NCI-H1436 treated with DMSO at 0.1 percent for 48 hours (cell line): ENCODE results near the gene PRRT4.

ENCODE experiments used
- DNase-seq: peaks from one replicate; lab custom pipeline; 2025; lab: John Stamatoyannopoulos, UW

PRRT4 gene

GRCh38 chr7:128374041-128374440 is 12.6 kb upstream of the PRRT4 start:
- no peak for DNase-seq

GRCh38 chr7:128373606-128374005 is 12.1 kb upstream of the PRRT4 start:
- DNase-seq = no peak

DNA sequence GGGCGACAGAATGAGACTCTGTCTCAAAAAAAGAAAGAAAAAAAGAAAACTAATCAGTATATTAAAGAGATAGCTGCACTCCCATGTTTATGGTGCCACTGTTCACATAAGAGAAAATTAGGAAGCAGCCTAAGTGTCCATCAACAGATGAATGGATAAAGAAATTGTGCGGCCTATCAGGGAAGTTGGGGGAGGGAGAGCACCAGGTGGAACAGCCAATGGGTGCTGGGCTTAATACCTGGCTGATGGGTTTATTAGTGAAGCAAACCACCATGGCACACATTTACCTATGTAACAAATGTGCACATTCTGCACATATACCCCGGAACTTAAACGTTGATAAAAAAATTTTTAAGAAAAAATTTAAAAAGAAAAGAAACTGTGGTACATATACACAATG is 9.0 kb upstream of the PRRT4 start:
- DNase-seq = no peak

DNA sequence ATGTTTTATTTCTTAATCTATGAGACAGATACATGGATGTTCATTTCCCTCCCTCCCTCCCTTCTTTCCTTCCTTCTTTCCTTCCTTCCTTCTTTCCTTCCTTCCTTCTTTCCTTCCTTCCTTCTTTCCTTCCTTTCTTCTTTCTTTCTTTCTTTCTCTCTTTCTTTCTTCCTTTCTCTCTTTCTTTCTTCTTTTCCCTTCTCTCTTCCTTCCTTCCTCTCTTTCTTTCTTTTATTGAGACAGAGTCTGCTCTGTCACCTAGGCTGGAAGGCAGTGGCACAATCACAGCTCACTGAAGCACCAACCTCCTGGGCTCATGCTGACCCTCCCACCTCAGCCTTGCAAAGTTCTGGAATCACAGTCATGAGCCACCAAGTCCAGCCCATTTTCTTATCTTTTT is 5.5 kb upstream of the PRRT4 start:
- DNase-seq = no peak

GRCh38 chr7:128366300-128366699 is 4.8 kb upstream of the PRRT4 start:
- DNase-seq = no peak

DNA sequence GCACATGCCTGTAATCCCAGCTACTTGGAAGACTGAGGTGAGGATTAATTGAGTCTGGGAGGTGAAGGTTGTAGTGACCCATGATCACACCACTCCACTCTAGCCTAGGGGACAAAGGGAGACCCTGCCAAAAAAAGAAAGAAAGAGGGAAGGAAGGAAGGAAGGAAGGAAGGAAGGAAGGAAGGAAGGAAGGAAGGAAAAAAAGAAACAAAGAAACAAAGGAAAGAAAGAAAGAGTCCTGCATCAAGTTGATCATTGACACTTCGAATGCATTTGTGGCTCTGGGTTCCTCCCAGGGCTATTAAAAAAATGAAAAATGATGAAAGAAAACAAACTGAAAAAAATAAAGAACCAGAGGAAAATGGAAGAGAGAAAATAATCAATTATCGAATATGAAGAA is 3.9 kb upstream of the PRRT4 start:
- no peak for DNase-seq

- DNase-seq = no peak
Measured at GRCh38 chr7:128364166-128364870, 2.8 kb upstream of the PRRT4 start.

GRCh38 chr7:128363261-128363721 is 1.8 kb upstream of the PRRT4 start:
- DNase-seq = no peak

DNA sequence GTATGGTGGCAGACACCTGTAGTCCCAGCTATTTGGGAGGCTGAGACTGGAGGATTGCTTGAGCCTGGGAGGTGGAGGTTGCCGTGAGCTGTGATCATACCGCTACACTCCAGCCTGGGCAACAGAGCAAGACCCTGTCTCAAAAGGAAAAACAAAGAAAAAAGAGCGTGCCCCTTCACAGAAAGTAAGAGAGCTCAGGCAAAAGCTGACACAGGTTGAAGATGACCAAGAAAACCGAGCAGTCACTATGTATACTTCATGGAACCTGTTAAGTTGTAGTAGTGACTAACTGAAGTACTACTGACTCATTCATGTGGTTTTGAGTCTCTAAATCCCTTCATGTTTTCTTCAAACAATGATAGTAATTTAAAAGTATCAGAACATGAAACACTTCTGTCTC is 1.2 kb upstream of the PRRT4 start:
- no peak for DNase-seq

GRCh38 chr7:128360359-128360678 is 1.2 kb downstream of the PRRT4 start:
- no peak for DNase-seq

GRCh38 chr7:128359939-128360338 is 1.6 kb downstream of the PRRT4 start:
- DNase-seq = no peak

DNA sequence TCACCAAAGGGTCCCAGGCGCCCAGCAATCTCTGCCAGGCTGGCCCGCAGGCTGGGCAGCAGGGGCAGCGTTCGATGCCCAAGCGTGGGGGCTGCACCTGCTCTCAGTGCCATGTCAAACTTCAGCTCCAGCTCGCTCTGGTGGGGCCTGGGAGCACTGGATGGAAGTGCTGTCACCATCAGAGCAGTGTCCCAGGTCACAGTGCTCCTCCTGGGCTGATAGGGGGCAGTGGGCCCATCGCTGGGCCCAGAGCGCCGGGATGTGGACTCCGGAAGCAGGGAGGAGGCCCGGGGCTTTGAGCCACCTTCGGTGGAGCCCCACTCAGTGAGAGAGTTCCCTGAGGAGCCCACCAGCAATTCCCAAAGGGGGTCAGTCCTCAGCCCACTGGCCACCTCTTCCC is 2.2 kb downstream of the PRRT4 start:
- no peak for DNase-seq

- no peak for DNase-seq
Measured at GRCh38 chr7:128358233-128358632, 3.3 kb downstream of the PRRT4 start.

- no peak for DNase-seq
Measured at GRCh38 chr7:128357217-128357613, 4.3 kb downstream of the PRRT4 start.

GRCh38 chr7:128356546-128357216 is 4.8 kb downstream of the PRRT4 start:
- DNase-seq = no peak

GRCh38 chr7:128353610-128354009 is 7.9 kb downstream of the PRRT4 start:
- DNase-seq = no peak

- no peak for DNase-seq
Measured at GRCh38 chr7:128353189-128353588, 8.3 kb downstream of the PRRT4 start.

DNA sequence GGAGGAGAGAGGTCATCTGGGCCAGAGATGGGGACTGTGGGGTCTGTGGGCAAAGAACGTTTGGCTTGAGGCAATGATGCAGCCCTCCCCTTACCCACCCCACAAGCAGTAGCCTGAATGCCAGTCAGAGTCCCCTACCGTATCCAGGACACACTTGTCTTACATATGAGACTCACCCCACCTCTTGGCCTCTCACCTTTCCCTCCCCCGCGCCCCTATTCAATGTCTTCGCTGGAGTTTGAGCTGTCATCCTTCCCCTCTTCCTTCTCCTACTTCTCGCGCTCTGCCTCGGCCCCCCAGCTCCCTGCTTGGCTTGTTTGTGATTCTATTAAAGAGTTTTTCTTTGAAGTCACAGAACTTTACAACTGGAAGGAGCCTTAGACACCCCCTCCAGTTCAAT is 8.9 kb downstream of the PRRT4 start:
- DNase-seq = no peak

DNA sequence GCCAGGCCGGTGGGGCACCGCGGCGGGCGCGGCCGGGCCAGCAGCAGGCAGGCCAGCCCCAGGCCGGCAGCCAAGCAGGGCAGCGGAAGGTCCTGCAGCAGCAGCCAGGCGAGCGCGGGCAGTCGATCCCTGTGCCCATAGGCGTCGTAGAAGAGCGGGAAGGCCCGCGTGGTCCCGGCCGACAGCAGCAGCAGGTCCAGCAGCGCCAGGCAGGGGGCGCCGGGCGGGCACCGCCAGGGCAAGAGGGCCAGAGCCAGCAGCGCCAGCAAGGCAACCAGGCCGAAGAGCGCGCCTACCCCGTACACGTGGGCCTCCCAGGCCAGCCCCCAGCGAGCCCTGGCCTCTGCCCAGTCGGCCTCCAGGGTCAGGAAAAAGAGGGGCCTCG is 9.3 kb downstream of the PRRT4 start:
- no peak for DNase-seq

DNA sequence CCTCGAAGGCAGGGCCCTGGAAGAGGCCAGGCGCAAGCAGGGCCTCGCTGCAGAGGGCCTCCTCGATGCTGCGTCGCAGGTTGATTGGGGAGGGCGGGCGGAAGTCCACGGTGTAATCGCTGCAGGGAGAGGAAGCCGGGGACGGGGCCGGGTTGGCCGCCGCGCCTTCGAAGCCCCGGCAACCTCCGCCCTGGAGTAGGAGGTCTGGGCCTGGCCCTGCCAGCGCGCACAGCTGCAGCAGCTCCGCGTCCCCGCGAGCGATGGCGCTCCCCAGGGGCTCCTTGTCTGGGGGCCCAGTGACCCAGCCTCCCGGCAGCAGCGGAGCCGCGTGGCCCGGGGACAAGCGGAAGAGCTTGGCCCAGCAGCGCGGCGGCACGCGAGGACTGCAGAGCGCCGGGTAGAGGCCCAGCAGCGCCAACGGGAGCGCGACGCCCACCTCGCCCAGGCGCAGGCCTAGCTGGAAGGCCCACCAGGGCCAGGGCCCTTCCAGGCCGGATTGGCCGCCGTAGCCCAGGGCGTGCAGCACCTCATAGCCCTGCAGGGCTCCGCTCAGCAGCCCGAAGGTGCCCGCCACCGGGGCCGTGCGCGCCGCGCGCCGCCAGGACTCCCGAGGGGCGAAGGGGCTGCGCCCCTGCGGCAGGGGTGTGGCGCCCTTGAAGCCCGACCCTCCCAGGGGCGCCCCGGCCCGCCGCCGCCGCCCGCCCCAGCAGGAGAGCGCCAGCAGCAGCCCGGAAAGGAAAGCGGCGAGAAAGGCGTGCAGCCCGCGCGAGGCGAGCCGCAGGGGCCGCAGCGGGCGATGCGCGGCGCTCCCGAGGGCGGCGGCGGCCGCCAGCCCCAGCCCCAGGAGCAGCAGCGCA is 10.0 kb downstream of the PRRT4 start:
- DNase-seq = no peak

DNA sequence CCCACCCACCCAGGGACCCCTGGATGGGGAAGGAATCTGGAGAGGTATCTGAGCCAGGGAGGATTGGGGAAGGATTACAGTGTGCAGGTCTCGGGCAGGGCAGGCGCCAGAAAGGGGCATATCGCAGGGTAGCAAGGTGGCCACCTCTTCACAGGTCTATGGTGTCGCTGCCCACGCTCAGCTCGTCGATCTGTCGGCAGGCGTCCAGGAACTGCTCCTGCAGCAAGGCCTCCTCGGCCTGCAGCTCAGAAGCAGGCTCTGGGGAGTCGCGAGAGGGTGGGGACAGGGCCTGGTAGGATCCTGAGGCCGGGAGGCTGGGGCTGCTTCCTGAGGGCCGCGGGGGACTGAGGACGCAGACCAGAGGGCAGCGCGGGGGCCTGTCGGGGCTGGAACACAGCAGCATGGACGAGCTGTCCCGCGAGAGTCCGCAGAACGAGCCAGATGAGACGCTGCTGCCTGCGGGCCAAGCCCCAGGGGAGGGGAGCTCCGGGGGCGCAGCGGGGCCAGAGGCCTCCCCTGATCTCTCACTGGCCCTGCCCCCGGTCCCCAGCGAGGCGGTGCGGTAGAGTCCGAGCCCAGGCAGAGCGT is 10.7 kb downstream of the PRRT4 start:
- no peak for DNase-seq

DNA sequence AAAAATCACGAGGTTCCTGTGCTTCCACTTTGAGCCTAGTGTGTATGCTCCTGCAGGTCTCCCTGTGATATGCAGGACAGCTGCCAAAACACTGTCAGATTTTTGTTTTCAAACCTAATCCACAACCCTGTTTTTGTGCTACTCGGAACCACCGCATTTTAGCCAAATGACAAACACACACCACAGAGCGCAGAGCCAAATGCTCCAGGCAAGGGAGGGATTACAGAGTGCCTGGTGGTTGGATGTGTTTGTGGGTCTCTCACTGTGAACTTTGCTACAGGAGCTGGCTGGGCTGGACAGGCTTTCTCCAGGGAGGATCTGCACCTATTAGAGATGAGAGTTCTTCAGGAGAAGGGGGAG is 12.0 kb downstream of the PRRT4 start:
- DNase-seq = no peak

DNA sequence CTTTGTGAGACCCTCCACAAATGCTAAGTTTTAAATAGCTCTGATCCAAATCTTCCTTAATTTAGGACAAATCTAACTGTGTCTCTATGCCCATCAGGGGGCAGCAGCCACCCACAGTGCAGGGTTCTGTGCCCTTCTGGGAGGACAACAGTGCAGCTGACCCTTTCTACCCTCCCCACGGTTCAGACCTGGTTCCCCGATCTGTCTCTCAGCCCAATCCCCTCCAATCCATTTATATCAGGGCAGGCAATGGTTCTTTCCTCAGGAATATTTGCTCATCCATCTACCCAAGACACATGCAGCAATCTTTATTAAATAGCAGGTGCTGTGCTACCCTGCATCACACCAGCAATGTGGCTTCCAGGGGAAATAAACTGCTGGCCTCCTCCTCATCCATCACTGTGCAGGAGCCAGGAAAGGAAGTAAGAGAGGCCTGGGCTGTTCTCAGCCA is 13.8 kb downstream of the PRRT4 start:
- DNase-seq = no peak
